ENCODE results near the gene ZNF831. TPM values are rescaled to one million over a fixed set of nuclear protein-coding genes. Genes with fewer than 3 reads are reported as not detected.

ZNF831 gene
- total RNA-seq: 3.4 and 3.6 TPM in 2 replicates

- Mint-ChIP-seq H3K27ac (peak within 1 kb of the TSS; percentile 98), H3K9me3 (peaks cover 2% of the 10 kb centered on the region), H3K4me3 (peak within 1 kb of the TSS; percentile 88), H3K27me3 (ENCODE audit: insufficient read depth) (no peaks in the 10 kb centered on the region), H3K4me1 (ENCODE audit: low read depth) (peaks cover 94% of the 10 kb centered on the region), H3K36me3 (ENCODE audit: low read depth) (peaks cover 11% of the 10 kb centered on the region)
- intact Hi-C loops (cut with micrococcal nuclease): loop anchor here (1.0 to 10.0 kb wide), 12 partner anchors 14 to 1769 kb away; partner anchors contain the start of genes RAB22A, RBM38 and VAPB
- peak; percentile 38 for DNase-seq (ENCODE audit: low spot score)
Measured at GRCh38 chr20:59163631-59164530, at the start of gene ZNF831. TSS of gene ZNF831 (plus strand) at chr20:59163821. CDS start at chr20:59191020, 27,199 bp downstream.

- Mint-ChIP-seq H3K27me3 (ENCODE audit: insufficient read depth) (peaks cover 5% of the 10 kb centered on the region), H3K27ac (no peak overlapping the region), H3K4me3 (no peak overlapping the region), H3K9me3 (peaks cover 15% of the 10 kb centered on the region), H3K4me1 (ENCODE audit: low read depth) (peaks cover 44% of the 10 kb centered on the region), H3K36me3 (ENCODE audit: low read depth) (peaks cover 6% of the 10 kb centered on the region)
- intact Hi-C loops (cut with micrococcal nuclease): no loop called here
- DNase-seq (ENCODE audit: low spot score): no peak
Measured at GRCh38 chr20:59117526-59117925, 46.1 kb upstream of the ZNF831 start.

- no peak for DNase-seq (ENCODE audit: low spot score)
- Mint-ChIP-seq H3K4me3 (no peak overlapping the region), H3K36me3 (ENCODE audit: low read depth) (peaks cover 6% of the 10 kb centered on the region), H3K27me3 (ENCODE audit: insufficient read depth) (peaks cover 2% of the 10 kb centered on the region), H3K9me3 (peaks cover 12% of the 10 kb centered on the region), H3K4me1 (ENCODE audit: low read depth) (peaks cover 57% of the 10 kb centered on the region), H3K27ac (no peak overlapping the region)
- intact Hi-C loops (cut with micrococcal nuclease): no loop called here
Measured at GRCh38 chr20:59118855-59119254, 44.8 kb upstream of the ZNF831 start.

- DNase-seq (ENCODE audit: low spot score): peak; percentile 8
- intact Hi-C loops (cut with micrococcal nuclease): loop anchor here (5.0 kb wide), 1 partner anchor 33 kb away; no protein-coding TSS in a partner anchor
- H3K4me1 Mint-ChIP-seq (ENCODE audit: low read depth): peaks cover 61% of the 10 kb centered on the region
- H3K27ac Mint-ChIP-seq: peak overlapping the region; percentile 53
- H3K27me3 Mint-ChIP-seq (ENCODE audit: insufficient read depth): peaks cover 2% of the 10 kb centered on the region
- H3K9me3 Mint-ChIP-seq: peaks cover 12% of the 10 kb centered on the region
- peak overlapping the region; percentile 24 for H3K4me3 Mint-ChIP-seq
- H3K36me3 Mint-ChIP-seq (ENCODE audit: low read depth): peaks cover 6% of the 10 kb centered on the region
Measured at GRCh38 chr20:59120491-59120890, 43.1 kb upstream of the ZNF831 start.

GRCh38 chr20:59120919-59121318, 42.7 kb upstream of the ZNF831 start:
- peak overlapping the region; percentile 69 for H3K27ac Mint-ChIP-seq
- peak overlapping the region; percentile 28 for H3K4me3 Mint-ChIP-seq
- peaks cover 6% of the 10 kb centered on the region for H3K36me3 Mint-ChIP-seq (ENCODE audit: low read depth)
- H3K27me3 Mint-ChIP-seq (ENCODE audit: insufficient read depth): peaks cover 2% of the 10 kb centered on the region
- intact Hi-C loops (cut with micrococcal nuclease): loop anchor here (5.0 kb wide), 1 partner anchor 34 kb away; no protein-coding TSS in a partner anchor
- H3K4me1 Mint-ChIP-seq (ENCODE audit: low read depth): peaks cover 61% of the 10 kb centered on the region
- DNase-seq (ENCODE audit: low spot score): no peak
- peaks cover 12% of the 10 kb centered on the region for H3K9me3 Mint-ChIP-seq

- H3K27me3 Mint-ChIP-seq (ENCODE audit: insufficient read depth): peaks cover 2% of the 10 kb centered on the region
- peaks cover 61% of the 10 kb centered on the region for H3K4me1 Mint-ChIP-seq (ENCODE audit: low read depth)
- peak overlapping the region; percentile 98 for H3K27ac Mint-ChIP-seq
- no peak for DNase-seq (ENCODE audit: low spot score)
- H3K36me3 Mint-ChIP-seq (ENCODE audit: low read depth): peaks cover 6% of the 10 kb centered on the region
- peaks cover 12% of the 10 kb centered on the region for H3K9me3 Mint-ChIP-seq
- peak overlapping the region; percentile 77 for H3K4me3 Mint-ChIP-seq
- intact Hi-C loops (cut with micrococcal nuclease): loop anchor here (1.0 to 5.0 kb wide), 3 partner anchors 19 to 56 kb away; no protein-coding TSS in a partner anchor
Measured at GRCh38 chr20:59121714-59122565, 41.7 kb upstream of the ZNF831 start.

GRCh38 chr20:59122566-59122919, 41.1 kb upstream of the ZNF831 start:
- H3K27ac Mint-ChIP-seq: peak overlapping the region; percentile 98
- peaks cover 6% of the 10 kb centered on the region for H3K36me3 Mint-ChIP-seq (ENCODE audit: low read depth)
- H3K9me3 Mint-ChIP-seq: peaks cover 12% of the 10 kb centered on the region
- intact Hi-C loops (cut with micrococcal nuclease): loop anchor here (1.0 to 5.0 kb wide), 3 partner anchors 20 to 56 kb away; no protein-coding TSS in a partner anchor
- H3K27me3 Mint-ChIP-seq (ENCODE audit: insufficient read depth): peaks cover 2% of the 10 kb centered on the region
- no peak for DNase-seq (ENCODE audit: low spot score)
- peaks cover 57% of the 10 kb centered on the region for H3K4me1 Mint-ChIP-seq (ENCODE audit: low read depth)
- H3K4me3 Mint-ChIP-seq: peak overlapping the region; percentile 77

- no peak for DNase-seq (ENCODE audit: low spot score)
- Mint-ChIP-seq H3K27ac (peak overlapping the region; percentile 98), H3K4me3 (peak overlapping the region; percentile 77), H3K4me1 (ENCODE audit: low read depth) (peaks cover 52% of the 10 kb centered on the region), H3K27me3 (ENCODE audit: insufficient read depth) (peaks cover 2% of the 10 kb centered on the region), H3K9me3 (peaks cover 12% of the 10 kb centered on the region), H3K36me3 (ENCODE audit: low read depth) (peaks cover 6% of the 10 kb centered on the region)
- intact Hi-C loops (cut with micrococcal nuclease): loop anchor here (1.0 to 5.0 kb wide), 4 partner anchors 20 to 43 kb away; no protein-coding TSS in a partner anchor
Measured at GRCh38 chr20:59123011-59123677, 40.5 kb upstream of the ZNF831 start.

GRCh38 chr20:59123678-59124255, 39.9 kb upstream of the ZNF831 start:
- intact Hi-C loops (cut with micrococcal nuclease): loop anchor here (1.0 to 5.0 kb wide), 4 partner anchors 21 to 43 kb away; no protein-coding TSS in a partner anchor
- H3K27ac Mint-ChIP-seq: peak overlapping the region; percentile 98
- H3K4me3 Mint-ChIP-seq: peak overlapping the region; percentile 77

GRCh38 chr20:59124296-59125029, 39.2 kb upstream of the ZNF831 start:
- no peak overlapping the region for H3K4me3 Mint-ChIP-seq
- H3K27me3 Mint-ChIP-seq (ENCODE audit: insufficient read depth): peaks cover 2% of the 10 kb centered on the region
- H3K4me1 Mint-ChIP-seq (ENCODE audit: low read depth): peaks cover 48% of the 10 kb centered on the region

More at GRCh38 chr20:59123678-59124255, 39.9 kb upstream of the ZNF831 start:
- Mint-ChIP-seq H3K4me1 (ENCODE audit: low read depth) (peaks cover 49% of the 10 kb centered on the region), H3K27me3 (ENCODE audit: insufficient read depth) (peaks cover 2% of the 10 kb centered on the region), H3K36me3 (ENCODE audit: low read depth) (peaks cover 6% of the 10 kb centered on the region), H3K9me3 (peaks cover 12% of the 10 kb centered on the region)
- no peak for DNase-seq (ENCODE audit: low spot score)

GRCh38 chr20:59125332-59125731, 38.3 kb upstream of the ZNF831 start:
- no peak for DNase-seq (ENCODE audit: low spot score)
- intact Hi-C loops (cut with micrococcal nuclease): no loop called here
- peaks cover 39% of the 10 kb centered on the region for H3K4me1 Mint-ChIP-seq (ENCODE audit: low read depth)
- H3K9me3 Mint-ChIP-seq: peaks cover 12% of the 10 kb centered on the region
- no peak overlapping the region for H3K27ac Mint-ChIP-seq
- peaks cover 2% of the 10 kb centered on the region for H3K27me3 Mint-ChIP-seq (ENCODE audit: insufficient read depth)
- no peak overlapping the region for H3K4me3 Mint-ChIP-seq
- H3K36me3 Mint-ChIP-seq (ENCODE audit: low read depth): peaks cover 6% of the 10 kb centered on the region

More at GRCh38 chr20:59124296-59125029, 39.2 kb upstream of the ZNF831 start:
- DNase-seq (ENCODE audit: low spot score): no peak
- intact Hi-C loops (cut with micrococcal nuclease): loop anchor here (5.0 kb wide), 1 partner anchor 37 kb away; no protein-coding TSS in a partner anchor
- Mint-ChIP-seq H3K27ac (peak overlapping the region; percentile 98), H3K9me3 (peaks cover 12% of the 10 kb centered on the region), H3K36me3 (ENCODE audit: low read depth) (peaks cover 6% of the 10 kb centered on the region)
